A549 (cell line): Measurements from ENCODE around the gene INO80C. TPM values are rescaled to one million over a fixed set of nuclear protein-coding genes. Genes with fewer than 3 reads are reported as not detected.

Experiments used
- BCL3 ChIP-seq: fragments of >200 bp; sonication (Bioruptor Twin); formaldehyde crosslinking; IDR thresholded peaks from 3 replicates; pipeline ENCODE4 v1.6.1; 2016
- BHLHE40 ChIP-seq: IDR thresholded peaks from 2 replicates; pipeline ENCODE4 v1.6.1; 2012; ENCODE audit warnings: low read depth, low read length, inconsistent platforms
- CBX2 ChIP-seq: fragments of 200-600 bp; sonication (generic); IDR thresholded peaks from 2 replicates; pipeline ENCODE4 v1.6.1; 2016; ENCODE audit warnings: low read depth, mild to moderate bottlenecking, borderline replicate concordance
- CBX8 ChIP-seq: fragments of 200-600 bp; sonication (generic); IDR thresholded peaks from 2 replicates; pipeline ENCODE4 v1.6.1; 2016
- CEBPB ChIP-seq, 2 experiments: fragments of >200 bp in 1 of 2; sonication (Bioruptor Twin) in 1 of 2; formaldehyde crosslinking in 1 of 2; IDR thresholded peaks; 2 replicates each; pipeline ENCODE4 v1.6.1; 2012 to 2016
- CHD2 ChIP-seq: fragments of 150-350 bp; IDR thresholded peaks from 2 replicates; pipeline ENCODE4 v1.6.1; 2014; ENCODE audit warnings: low read length; ENCODE audit not compliant: partially characterized antibody
- CHD4 ChIP-seq: fragments of 200-600 bp; sonication (generic); IDR thresholded peaks from 2 replicates; pipeline ENCODE4 v1.6.1; 2016; ENCODE audit warnings: antibody characterized with exemption, mild to moderate bottlenecking, borderline replicate concordance
- CTCF ChIP-seq: fragments of >200 bp; sonication (Bioruptor Twin); formaldehyde crosslinking; IDR thresholded peaks from 3 replicates; pipeline ENCODE4 v1.5.1; 2016
- EHF ChIP-seq: fragments of 250-450 bp; sonication (Bioruptor Pico); IDR thresholded peaks from 2 replicates; pipeline ENCODE4 v1.5.0; 2020; ENCODE audit warnings: mild to moderate bottlenecking
- EP300 ChIP-seq, 2 experiments: fragments of >200 bp; sonication (Bioruptor Twin); formaldehyde crosslinking; IDR thresholded peaks; 2 replicates in 1 of 2; 3 replicates in 1 of 2; pipeline ENCODE4 v1.6.1; 2016 to 2017
- ESRRA ChIP-seq: fragments of 150-350 bp; IDR thresholded peaks from 2 replicates; pipeline ENCODE4 v1.6.1; 2014; ENCODE audit warnings: mild to moderate bottlenecking, low read length, borderline replicate concordance
- FOSB ChIP-seq: fragments of 250-450 bp; sonication (Bioruptor Pico); IDR thresholded peaks from 2 replicates; pipeline ENCODE4 v1.5.0; 2020; ENCODE audit warnings: mild to moderate bottlenecking, moderate library complexity
- FOSL2 ChIP-seq, 2 experiments: fragments of 450-650 bp in 1 of 2; fragments of >200 bp in 1 of 2; sonication (Bioruptor Twin) in 1 of 2; formaldehyde crosslinking; IDR thresholded peaks; 2 replicates each; pipeline versions ENCODE4 v1.5.0 to v1.6.1; 2016 to 2020; ENCODE audit warnings: mild to moderate bottlenecking in 1 of 2, moderate library complexity in 1 of 2
- GATA3 ChIP-seq: IDR thresholded peaks from 2 replicates; pipeline ENCODE4 v1.6.1; 2012; ENCODE audit warnings: borderline replicate concordance
- HES2 ChIP-seq: fragments of >200 bp; sonication (Bioruptor Twin); formaldehyde crosslinking; IDR thresholded peaks from 2 replicates; pipeline ENCODE4 v1.6.1; 2016
- HEYL ChIP-seq: fragments of 250-450 bp; sonication (Bioruptor Pico); IDR thresholded peaks from 2 replicates; pipeline ENCODE4 v1.8.0; 2021; ENCODE audit warnings: mild to moderate bottlenecking, moderate library complexity
- HOXA7 ChIP-seq: fragments of 250-450 bp; sonication (Bioruptor Pico); IDR thresholded peaks from 2 replicates; pipeline ENCODE4 v1.5.0; 2020; ENCODE audit warnings: mild to moderate bottlenecking, moderate library complexity
- HOXB13 ChIP-seq: fragments of 250-450 bp; sonication (Bioruptor Pico); IDR thresholded peaks from 2 replicates; pipeline ENCODE4 v1.5.0; 2020; ENCODE audit warnings: low read depth, mild to moderate bottlenecking, moderate library complexity
- HOXB5 ChIP-seq: fragments of 250-450 bp; sonication (Bioruptor Pico); IDR thresholded peaks from 2 replicates; pipeline ENCODE4 v1.5.0; 2020; ENCODE audit warnings: mild to moderate bottlenecking, moderate library complexity
- JUN ChIP-seq, 2 experiments: fragments of >200 bp; sonication (Bioruptor Twin); formaldehyde crosslinking; IDR thresholded peaks; 2 replicates in 1 of 2; 3 replicates in 1 of 2; pipeline ENCODE4 v1.6.1; 2016 to 2017
- KDM1A ChIP-seq: fragments of 200-600 bp; sonication (generic); IDR thresholded peaks from 2 replicates; pipeline ENCODE4 v1.6.1; 2016; ENCODE audit warnings: low read depth, mild to moderate bottlenecking
- KDM5A ChIP-seq: fragments of 200-600 bp; sonication (generic); IDR thresholded peaks from 2 replicates; pipeline ENCODE4 v1.6.1; 2016; ENCODE audit warnings: antibody characterized with exemption, mild to moderate bottlenecking
- MAFK ChIP-seq: fragments of 450-650 bp; IDR thresholded peaks from 2 replicates; pipeline ENCODE4 v1.6.1; 2014; ENCODE audit not compliant: partially characterized antibody
- MAX ChIP-seq: IDR thresholded peaks from 2 replicates; pipeline ENCODE4 v1.6.1; 2012
- MYC ChIP-seq: IDR thresholded peaks from 2 replicates; pipeline ENCODE4 v1.6.1; 2012; ENCODE audit warnings: mild to moderate bottlenecking, inconsistent platforms, low read length, improper control_type of control experiment, borderline replicate concordance
- NFE2L2 ChIP-seq: fragments of 150-350 bp; conservative IDR thresholded peaks from 2 replicates; pipeline ENCODE4 v1.6.1; 2014; ENCODE audit warnings: low read length
- PHF8 ChIP-seq: fragments of 200-600 bp; sonication (generic); IDR thresholded peaks from 2 replicates; pipeline ENCODE4 v1.6.1; 2016; ENCODE audit warnings: low read depth, mild to moderate bottlenecking, antibody characterized with exemption, moderate library complexity, borderline replicate concordance
- RARB ChIP-seq: fragments of 250-450 bp; sonication (Bioruptor Pico); IDR thresholded peaks from 2 replicates; pipeline ENCODE4 v1.8.0; 2021; ENCODE audit warnings: mild to moderate bottlenecking, moderate library complexity
- RCOR1 ChIP-seq: fragments of 150-350 bp; IDR thresholded peaks from 2 replicates; pipeline ENCODE4 v1.6.1; 2014; ENCODE audit warnings: antibody characterized with exemption, low read length, low read depth
- RFX5 ChIP-seq: fragments of 450-650 bp; IDR thresholded peaks from 2 replicates; pipeline ENCODE4 v1.7.1; 2014; ENCODE audit warnings: antibody characterized with exemption, mild to moderate bottlenecking, moderate library complexity
- SREBF2 ChIP-seq: fragments of 450-650 bp; IDR thresholded peaks from 2 replicates; pipeline ENCODE4 v1.6.1; 2014; ENCODE audit warnings: mild to moderate bottlenecking, moderate library complexity
- TFCP2L1 ChIP-seq: fragments of 250-450 bp; sonication (Bioruptor Pico); IDR thresholded peaks from 2 replicates; pipeline ENCODE4 v1.5.0; 2021; ENCODE audit warnings: mild to moderate bottlenecking
- ZC3H11A ChIP-seq: fragments of 450-650 bp; IDR thresholded peaks from 2 replicates; pipeline ENCODE4 v1.6.1; 2014; ENCODE audit warnings: antibody characterized with exemption, mild to moderate bottlenecking
- ZNF302 ChIP-seq: fragments of 250-450 bp; sonication (Bioruptor Pico); IDR thresholded peaks from 2 replicates; pipeline ENCODE4 v1.9.0; 2021; ENCODE audit warnings: inconsistent platforms, mild to moderate bottlenecking, moderate library complexity
- ZSCAN20 ChIP-seq: fragments of 250-450 bp; sonication (Bioruptor Pico); IDR thresholded peaks from 2 replicates; pipeline ENCODE4 v1.8.0; 2022; ENCODE audit warnings: mild to moderate bottlenecking, moderate library complexity
- polyA plus RNA-seq, 4 experiments: library from polyadenylated mRNA; depleted of rRNA in 3 of 4; stranded (reverse); fragments of >200 nt; fragmentation: RNase III in 1 of 4; extraction: RNeasy Plus Mini Kit Qiagen cat#74134 plus additional on column Dnase treatment in 1 of 4; gene quantifications; 2 replicates in 3 of 4; 3 replicates in 1 of 4; pipeline ENCODE4 v1.2.3, GENCODE V29; 2011 to 2017

Gene INO80C
- polyA plus RNA-seq, 2 of the 4 experiments (the other 2 are of a cell fraction), result 22.1 to 33.3 TPM

GRCh38 chr18:35481960-35482366 lies 15.8 kb downstream of the INO80C start (continued):
- TF ChIP-seq BCL3 (no peak), RFX5 (no peak), NFE2L2 (no peak), EHF (CRISPR knock-in tag) (no peak), CTCF (no peak), HOXB13 (CRISPR knock-in tag) (no peak), GATA3 (peak; percentile 59; the same call in 1 of the 2 replicates), HOXB5 (no peak), KDM5A (no peak), CHD2 (no peak), BHLHE40 (no peak), MYC (no peak), ZNF302 (CRISPR knock-in tag) (no peak), ESRRA (no peak), MAFK (no peak), CBX8 (no peak), ZSCAN20 (CRISPR knock-in tag) (no peak), CHD4 (no peak), KDM1A (no peak), HOXA7 (CRISPR knock-in tag) (no peak), RARB (no peak), CBX2 (no peak), HEYL (CRISPR knock-in tag) (no peak), EP300 (IDR thresholded peaks at IDR 0.05) (peak in 1 of 2 experiments; percentile 44; a peak in 1 of 5 replicates), FOSB (CRISPR knock-in tag) (no peak), SREBF2 (no peak), ZC3H11A (no peak), RCOR1 (no peak), JUN (IDR thresholded peaks at IDR 0.05) (0 out of 5 replicates have a peak, but pooled peaks of 1 of the 2 experiments have one; percentile 29), MAX (peak; percentile 26; the same call in 1 of the 2 replicates), CEBPB (IDR thresholded peaks at IDR 0.05) (no peak), HES2 (no peak), FOSL2 (IDR thresholded peaks at IDR 0.05) (no peak), FOSL2 (CRISPR knock-in tag; IDR thresholded peaks at IDR 0.05) (0 out of 2 replicates have a peak, but pooled peaks have one; percentile 61), TFCP2L1 (CRISPR knock-in tag) (no peak), PHF8 (no peak)
